Muscle of arm (tissue), 12 donors: ENCODE data around the gene PDE8B. TPM values are rescaled to one million over a fixed set of nuclear protein-coding genes. Genes with fewer than 3 reads are reported as not detected.
"Not testable (repeated sequence)": the region's sequence is repeated elsewhere in the genome, so short reads cannot be mapped to it uniquely, and the experiment has no call there.

ENCODE experiments used
- DNase-seq: peaks from one replicate; pipeline ENCODE4 v3.0.0-alpha.2; 2013
- polyA plus RNA-seq, 12 donors: library from polyadenylated mRNA; unstranded; fragments of 120-200 nt; gene quantifications; one replicate each; pipeline ENCODE4 v1.2.1, GENCODE V29; 2013; ENCODE audit not compliant: insufficient read length in 12 of 12

PDE8B gene
- polyA plus RNA-seq, 12 donors: 2.0 to 30.1 (median 3.8) TPM; not detected in 1

DNA sequence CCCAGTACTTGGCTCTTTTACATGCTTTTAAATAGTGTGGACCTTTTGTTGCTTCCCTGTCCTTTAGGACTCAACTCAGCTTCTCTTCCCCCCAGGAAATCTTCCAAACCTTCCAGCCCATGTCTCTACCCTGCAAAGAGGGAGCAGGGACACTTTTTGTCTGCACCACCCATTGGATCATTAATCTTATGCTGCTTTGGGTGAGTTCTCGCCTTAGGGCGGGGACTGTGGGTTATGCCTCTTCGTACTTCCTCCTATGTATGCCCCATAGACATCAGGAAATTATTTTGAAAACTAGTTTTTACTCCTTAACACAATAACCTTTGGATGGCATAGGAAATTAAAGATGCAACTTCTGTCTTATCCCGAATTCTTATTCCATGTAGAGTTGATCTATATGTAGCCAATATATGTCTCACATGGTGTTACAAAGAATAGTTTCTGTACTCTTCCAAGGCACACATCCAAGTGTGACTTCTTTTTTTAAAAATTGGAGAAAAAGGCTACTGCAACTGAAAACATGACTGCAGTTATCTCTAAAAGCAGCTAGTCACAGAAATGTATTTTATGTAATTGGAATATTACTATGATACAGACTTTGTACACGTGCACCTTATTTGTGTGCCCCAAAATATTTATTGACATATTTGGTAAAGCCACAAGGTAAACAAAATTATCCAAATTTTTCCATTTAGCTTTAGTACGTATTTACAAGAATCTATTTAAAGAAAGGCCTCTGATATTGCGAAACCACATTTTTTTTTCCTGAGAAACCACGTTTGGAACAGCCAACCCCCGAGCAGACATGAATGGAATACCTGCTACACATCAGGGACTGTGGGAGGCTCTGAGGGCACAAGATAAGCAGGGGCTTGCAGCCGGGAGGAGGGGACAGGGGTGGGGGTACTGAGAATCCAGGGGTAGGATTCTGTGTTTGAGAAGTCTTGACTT, 148.1 kb downstream of the PDE8B start:
- no peak for DNase-seq

DNA sequence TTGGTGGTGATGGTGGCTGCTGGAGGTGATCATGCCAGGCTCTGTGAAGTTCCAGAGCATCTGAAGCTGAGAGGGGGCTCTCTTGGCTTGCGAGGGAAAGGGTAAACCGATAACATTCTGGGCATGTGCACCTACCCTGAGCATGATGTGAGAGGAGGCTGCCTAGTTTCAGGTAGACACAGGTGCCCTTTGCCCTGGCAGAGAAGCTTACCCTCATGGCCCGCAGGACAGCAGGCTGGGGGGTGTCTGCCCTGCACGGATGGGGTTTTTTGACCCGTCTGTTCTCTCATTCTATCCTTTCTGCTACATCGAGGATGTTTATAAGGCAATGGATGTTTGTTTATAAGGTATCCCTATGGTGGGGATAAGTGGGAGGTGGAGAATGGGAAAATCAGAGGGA, 148.8 kb downstream of the PDE8B start:
- DNase-seq: no peak

DNA sequence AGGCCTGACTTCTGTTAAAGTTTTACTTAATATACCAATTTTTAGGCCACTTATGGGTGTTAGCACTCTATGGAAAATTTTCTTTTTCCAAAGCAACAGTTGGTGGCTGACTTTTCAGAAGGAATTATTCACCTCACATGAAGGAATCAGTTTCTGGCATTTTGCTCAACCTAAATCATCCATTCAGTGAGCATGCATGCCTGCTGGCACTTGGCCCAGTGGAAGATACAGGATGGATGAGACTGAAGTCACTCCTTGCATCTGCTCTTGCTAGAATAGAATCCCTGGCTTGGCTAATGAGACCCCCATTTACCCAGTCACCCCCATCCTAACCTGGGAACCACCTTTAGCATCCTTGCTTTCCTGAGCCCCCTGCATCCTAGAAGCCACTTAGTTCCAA, 149.9 kb downstream of the PDE8B start:
- DNase-seq: no peak

DNA sequence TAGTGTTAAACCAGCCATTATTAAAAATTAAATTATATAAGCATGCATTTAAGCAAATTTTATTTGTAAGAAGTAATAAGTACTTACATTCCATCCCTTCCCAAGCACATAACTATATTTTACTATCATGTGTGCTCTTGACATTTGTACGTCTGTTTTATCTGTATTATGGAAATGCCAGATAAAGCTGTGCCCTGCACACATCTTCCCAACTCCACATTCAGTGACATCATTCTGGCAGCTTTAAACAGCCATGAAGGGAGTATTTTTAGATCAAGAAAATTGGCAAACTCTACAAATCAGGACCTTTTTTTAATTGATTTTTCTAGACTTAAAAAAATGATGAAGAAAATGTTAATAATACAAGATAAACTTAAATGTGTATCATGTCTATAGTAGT, 150.5 kb downstream of the PDE8B start:
- no peak for DNase-seq

DNA sequence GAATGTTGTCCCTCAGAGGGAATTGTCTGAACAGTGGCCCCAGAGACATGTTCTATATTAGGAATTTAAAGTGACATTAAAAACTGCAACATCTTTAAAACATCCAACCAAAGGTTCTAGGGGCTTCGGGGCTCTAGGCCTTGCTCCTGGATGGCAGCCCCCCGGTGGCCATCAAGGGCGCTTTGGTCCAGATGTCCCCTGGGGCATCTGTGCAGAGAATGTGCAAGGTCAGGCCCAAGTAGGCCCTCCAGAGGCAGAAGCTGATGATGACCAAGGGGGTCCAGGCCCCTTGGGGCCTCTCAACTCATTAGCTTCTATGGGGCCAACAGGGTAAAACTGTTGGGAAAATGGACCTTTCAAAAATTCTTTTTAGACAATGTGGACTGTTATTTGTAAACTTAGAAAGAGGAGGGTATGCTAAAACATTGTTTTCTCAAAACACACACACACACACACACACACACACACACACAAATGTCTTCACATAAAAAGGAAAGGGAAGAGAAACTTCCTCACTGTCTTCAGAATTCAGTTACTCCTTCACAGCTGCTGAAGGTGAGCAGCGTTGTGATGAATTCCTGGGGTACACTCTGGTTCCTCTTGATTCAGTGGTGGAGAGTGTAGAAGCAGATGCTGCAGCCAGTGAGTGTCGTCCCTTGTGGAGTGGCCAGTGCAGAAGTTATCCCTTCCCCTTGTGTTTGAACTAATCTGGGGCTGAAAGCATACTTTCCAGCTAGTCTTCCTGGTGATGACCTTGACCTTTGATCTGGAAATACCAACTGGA, 156.4 kb downstream of the PDE8B start:
- no peak for DNase-seq

DNA sequence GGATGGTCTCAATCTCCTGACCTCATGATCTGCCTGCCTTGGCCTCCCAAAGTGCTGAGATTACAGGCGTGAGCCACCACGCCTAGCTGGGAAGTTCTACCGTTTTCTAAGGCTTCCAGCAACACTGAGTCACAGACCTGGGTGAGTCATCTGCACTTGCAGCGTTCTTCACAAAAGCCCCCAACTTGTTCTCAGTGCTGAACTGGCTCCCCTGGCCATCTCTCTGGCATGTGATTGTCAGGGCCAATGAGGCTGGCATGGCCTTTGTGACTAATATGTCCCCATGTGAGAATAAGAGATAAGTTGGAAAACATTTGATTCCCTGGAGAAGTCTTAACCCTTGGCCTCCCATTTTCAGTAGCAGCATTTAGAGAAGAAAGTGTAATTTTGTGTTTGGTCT, 157.3 kb downstream of the PDE8B start:
- DNase-seq: no peak

DNA sequence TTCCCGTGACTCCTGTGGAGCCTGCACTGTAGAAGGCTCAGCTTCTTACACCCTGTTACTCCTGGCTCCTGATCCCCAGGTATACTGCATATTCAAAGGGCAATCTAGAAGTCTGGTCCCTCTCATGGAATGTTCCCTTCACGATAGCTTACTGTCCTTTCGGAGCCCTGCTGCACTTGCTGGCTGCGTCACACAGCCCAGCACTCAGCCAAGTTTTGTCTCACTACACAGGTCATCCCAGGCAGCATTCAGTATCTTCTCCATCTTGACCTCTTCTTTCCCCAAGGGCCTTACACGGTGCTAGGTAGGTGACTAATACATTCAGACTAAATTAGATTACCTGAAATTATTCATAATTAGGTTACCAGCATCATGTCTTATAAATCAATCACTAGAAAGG, 157.9 kb downstream of the PDE8B start:
- DNase-seq: no peak

DNA sequence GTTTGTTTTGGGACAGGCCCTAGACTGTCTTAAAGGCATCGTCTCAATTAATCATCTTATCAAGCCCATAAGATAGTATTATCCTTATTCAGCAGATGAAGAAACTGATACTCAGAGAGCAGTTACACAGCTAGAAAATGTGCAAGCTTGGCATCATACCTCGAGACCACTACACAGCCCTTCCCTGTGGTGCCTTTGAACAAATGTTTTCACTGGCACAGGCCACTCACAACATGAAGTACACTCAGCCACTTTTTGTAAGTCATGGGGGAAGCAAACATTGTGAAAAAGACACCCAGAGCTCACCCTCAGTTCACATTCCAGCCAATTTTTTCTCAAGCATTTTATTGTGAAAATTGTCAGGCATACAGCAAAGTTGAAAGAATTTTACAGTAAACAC, 159.1 kb downstream of the PDE8B start:
- DNase-seq: no peak

DNA sequence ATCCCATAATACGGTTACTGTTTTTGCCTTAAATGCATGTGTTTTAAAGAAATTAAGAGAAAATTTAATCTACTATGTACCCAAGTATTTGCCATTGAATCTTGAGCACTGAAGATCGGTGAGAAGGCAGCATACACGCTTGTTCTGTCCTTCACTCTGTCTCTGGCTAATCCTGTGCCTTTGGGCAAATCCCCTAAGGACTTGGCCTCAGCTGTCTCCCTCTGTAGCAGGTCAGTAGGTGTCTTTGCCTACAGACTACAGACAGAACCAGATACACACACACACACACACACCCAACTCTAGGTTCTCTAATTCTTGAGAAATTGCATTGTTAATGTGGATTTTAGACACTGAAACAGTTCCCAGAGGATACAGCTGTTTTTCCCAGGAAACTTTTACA, 164.2 kb downstream of the PDE8B start:
- DNase-seq: no peak

DNA sequence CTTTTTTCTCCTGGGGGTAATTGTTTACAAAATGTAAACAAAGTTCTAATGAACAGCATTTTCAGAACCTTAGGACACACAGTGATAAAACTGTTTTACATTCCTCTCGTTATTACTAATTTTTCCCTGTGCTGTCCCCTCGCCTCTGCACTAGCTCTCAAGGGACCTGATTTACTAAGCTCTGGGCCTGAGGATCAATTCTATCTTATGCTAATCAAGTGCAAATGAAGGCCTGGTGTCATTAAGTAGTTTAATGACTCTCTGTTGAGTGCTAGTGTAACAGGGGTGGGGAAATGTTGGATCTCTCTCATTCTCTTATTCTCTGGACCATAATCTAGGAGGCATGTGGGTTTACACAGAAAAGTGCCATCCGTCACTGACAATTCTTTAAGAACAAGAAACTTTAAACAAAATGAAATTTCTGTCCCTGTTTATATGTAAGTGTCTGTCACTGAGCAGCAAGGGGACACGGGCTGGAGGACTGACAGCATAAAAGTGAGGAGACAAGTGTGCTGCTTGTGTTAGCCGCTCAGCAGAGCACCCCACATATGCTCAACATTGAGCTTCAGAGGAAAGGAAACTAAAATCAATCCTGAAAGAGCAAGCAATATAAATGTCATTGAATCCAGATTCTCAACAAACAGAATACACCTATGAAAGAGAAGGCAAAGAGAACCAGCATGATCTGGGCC, 166.3 kb downstream of the PDE8B start:
- DNase-seq: no peak

DNA sequence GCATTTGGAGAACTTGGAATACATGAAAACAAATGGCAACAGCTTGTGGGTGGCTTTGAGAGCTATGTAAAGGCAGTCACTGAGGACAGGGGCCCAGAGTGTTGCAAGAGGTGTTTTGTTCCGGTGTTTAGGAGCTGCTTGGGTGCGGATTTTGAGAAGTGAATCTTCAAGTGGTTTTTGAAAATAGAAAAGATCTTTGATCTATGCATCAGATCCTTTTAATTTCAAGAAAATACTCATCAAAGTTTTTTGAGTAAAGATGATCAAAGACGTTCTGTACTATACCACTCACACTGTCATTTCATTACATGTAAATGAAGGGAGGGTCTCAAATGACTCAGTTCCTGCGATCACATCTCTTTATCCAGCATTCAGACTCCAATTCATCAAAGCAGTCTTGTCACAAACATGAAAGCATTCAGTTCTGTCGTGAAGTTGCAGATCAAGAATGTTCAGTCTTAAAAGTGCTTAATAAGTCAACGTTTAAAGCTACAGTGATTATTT, 169.1 kb downstream of the PDE8B start:
- no peak for DNase-seq

DNA sequence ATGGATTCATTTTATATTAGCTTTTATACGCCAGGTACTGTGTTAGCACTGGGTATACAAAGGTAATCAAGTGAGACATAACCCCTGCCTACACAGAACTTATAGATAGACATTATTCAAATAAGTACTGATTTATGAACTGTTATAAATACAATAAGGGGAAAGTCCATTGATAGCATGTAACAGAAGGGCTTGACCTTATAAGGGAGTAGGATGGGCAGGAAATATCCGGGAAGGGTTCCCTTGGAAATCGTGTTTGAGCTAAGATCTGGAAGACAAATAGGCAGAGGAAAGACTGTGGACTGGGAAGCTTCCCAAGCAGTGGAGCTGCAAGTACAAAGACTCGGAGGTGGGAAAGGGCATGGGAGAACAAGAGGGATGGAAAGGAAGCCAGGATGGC, 170.2 kb downstream of the PDE8B start:
- no peak for DNase-seq

DNA sequence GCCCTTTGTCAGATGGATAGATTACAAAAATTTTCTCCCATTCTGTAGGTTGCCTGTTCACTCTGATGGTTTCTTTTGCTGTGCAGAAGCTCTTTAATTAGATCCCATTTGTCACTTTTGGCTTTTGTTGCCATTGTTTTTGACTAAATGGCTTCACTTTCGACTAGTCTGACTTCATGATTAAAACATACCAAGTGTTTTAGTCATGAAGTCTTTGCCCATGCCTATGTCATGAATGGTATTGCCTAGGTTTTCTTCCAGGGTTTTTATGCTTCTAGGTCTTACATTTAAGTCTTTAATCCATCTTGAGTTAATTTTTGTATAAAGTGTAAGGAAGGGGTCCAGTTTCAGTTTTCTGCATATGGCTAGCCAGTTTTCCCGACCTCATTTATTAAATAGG, 172.9 kb downstream of the PDE8B start:
- DNase-seq: not testable (repeated sequence)

DNA sequence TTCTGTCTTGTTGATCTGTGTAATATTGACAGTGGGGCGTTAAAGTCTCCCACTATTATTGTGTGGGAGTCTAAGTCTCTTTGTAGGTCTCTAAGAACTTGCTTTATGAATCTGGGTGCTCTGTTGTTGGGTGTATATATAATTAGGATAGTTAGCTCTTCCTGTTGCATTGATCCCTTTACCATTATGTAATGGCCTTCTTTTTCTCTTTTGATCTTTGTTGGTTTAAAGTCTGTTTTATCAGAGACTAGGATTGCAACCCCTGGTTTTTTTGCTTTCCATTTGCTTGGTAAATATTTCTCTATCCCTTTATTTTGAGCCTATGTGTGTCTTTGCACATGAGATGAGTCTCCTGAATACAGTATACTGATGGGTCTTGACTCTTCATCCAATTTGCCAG, 175.9 kb downstream of the PDE8B start:
- not testable (repeated sequence) for DNase-seq

DNA sequence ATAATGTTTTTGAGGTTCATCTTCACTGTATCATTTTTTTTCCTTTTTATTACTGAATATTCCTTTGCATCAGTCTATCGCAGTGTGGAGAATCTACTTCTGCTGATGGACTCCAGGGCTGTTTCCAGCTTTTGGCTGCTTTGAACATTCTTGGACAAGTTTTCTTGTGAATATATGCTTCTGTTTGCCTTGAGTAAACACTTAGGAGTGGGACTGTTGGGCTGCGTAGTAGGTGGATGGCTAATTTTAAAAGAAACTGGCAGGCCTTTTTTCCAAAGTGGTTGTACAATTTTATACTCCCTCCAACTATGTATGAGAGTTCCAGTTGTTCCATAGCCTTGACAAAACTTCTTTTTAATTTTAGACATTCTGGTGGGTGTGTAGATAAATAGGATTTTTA, 179.3 kb downstream of the PDE8B start:
- DNase-seq: no peak

DNA sequence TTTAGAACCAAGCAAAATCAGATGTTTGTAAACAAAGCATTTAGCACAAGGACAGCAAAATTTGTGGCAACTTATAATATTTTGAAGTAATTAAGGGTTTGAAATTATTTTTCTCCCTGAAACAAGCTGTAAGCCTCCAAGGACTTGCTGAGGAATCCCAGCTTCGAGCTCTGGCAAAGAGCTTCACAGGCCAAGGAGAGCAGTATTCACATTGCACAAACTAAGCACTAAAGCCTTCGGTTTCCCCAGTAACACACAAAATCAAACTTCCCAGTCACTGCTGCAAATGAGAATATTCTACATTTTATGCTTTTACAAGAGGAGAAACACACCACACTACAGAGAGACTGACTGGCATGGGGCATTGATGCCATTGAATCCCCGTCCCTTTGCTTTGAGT, 179.7 kb downstream of the PDE8B start:
- no peak for DNase-seq

DNA sequence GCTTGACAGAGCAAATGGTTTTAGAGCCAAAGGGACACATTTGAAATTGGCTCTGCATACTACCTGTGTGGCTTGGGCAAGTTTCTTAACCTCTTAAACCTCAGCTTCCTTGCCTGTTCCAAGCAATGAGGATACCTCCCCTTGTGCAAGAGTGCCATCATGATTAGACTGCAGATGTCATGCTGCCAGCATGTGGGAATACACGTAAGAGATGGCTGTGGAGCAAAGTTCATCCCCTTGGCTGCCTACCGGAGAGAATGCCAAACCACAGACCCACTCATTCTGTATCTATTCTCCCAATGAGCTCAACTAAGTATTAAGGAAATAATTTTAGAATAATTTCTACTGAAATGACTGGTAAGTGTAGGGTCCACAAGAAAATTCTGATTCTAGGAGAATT, 180.3 kb downstream of the PDE8B start:
- DNase-seq: no peak

DNA sequence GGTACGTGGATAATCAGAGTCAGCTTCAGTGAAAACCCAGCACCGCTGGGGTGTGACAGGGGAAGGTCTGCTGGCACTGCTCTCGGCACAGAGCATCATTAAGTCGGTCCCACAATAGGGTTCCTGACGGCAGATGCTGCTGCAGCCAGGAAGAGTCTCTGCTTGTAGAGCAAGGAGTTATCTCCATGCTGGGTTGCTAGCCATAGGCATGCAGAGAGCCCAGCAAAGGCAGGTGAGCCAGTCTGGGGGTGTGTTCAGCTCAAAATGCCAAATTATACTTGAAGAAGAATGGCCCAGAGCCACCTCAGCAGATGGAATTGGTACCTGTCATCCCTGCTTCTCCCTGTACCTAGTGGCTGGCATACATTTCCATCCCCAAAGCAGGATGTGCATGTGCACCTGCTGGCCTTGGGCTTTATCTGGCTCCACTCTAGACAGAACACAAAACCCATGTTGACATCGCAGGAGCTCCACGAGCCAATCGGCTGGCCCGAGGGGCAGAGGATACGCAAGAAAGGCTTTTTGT, 180.8 kb downstream of the PDE8B start:
- no peak for DNase-seq

DNA sequence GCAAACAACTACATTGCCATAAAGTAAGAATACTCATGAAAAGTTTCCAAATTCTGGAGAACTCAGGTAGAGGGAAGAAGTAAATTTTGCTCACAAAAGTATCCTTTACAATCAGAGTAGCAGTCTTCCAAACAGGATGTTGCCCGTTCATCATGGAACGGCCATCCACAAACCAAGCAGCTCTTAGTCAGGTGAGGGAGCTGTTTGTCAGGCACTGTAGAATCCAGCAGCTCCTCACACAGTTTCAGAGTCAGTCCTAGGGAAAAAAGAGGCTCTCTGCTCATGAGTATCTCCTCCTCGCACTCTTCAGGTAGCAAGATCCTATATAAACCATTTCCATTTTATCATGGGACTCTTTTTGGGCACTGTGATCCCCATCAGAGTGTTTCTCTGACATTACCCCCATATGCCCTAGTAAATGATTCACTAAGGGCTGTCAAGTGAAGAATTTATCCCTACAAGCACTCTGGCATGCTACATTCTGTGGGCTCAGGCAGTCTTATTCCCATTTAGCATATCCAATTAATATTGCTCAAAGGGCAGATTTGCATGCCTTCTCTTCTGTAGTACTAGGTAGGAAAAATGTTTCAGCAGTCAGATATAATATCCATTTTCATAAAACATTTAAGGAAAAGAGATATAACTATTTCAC, 183.7 kb downstream of the PDE8B start:
- DNase-seq: no peak

DNA sequence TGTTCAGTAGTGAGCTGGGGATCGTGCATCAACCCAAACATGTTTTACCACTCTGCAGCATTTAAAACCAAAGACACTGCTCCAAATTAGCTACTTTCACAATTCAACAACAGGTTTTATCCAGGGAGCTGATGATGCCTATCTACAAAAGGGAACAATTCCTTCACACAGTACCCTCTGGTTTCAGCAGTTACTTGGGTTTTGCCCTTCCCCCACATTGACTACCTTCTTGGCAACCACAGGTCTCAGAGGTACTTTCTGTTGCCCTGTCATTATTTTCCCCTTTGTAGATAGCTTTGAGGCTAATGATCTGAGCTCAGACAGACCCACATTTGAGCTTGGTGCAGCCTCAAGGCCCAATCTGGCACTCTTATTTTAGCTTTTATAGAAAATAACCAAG, 185.5 kb downstream of the PDE8B start:
- no peak for DNase-seq

DNA sequence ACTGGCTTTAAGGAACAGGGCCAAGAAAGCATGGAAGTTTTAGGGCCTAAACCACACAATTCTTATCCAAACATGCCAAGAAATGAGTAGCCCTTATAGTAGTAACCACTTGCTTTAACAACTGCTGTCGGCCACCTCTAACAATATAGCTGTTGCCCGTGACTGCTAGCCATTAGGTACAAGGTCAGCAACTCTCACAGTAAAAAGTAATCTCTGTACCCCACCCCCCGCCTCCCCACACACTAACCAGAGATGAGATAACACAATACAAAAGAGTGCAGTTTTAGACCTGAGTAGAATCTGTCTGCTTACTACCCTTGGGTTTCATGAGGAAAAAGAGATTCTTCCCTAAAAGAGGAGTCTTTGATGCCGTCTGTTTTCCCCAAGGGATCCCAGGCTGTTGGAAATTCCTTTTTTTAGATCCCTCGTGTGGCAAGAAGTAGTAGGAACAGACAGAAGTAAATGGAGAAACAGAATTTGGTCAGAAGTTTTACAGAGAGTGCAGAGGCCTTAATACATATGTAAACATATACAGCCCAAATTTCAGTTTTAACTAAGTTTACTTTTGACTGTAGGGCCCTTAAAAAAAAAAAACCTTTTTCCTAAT, 187.3 kb downstream of the PDE8B start:
- DNase-seq: no peak
